H1 (cell line): ENCODE results near the gene DBR1. TPM values are rescaled to one million over a fixed set of nuclear protein-coding genes. Genes with fewer than 3 reads are reported as not detected.

Experiments used
- CTCF ChIA-PET: fragments of 300-600 bp; sonication (Branson Sonifier 250); formaldehyde crosslinking; loops from one replicate; lab custom pipeline; 2021; ENCODE audit not compliant: partially characterized antibody; lab: Charles Lee
- POLR2A ChIA-PET: fragments of 300-600 bp; sonication (Branson Sonifier 250); formaldehyde crosslinking; loops from one replicate; lab custom pipeline; 2021; ENCODE audit warnings: inconsistent platforms; ENCODE audit not compliant: partially characterized antibody; lab: Charles Lee
- DNase-seq, 2 experiments: peaks; one replicate each; pipeline versions ENCODE4 v3.0.0 to v3.0.0-alpha.2; 2010 to 2022; ENCODE audit warnings: low spot score in 2 of 2, low read depth in 1 of 2, mixed read lengths in 1 of 2
- FAIRE-seq: peaks from 2 replicates; lab custom pipeline; 2011; peaks lifted over from hg19 to GRCh38; lab: Jason Lieb, UNC
- H2AFZ ChIP-seq: 2 replicates; pipeline ENCODE4 v1.8.1; 2012; ENCODE audit warnings: low read length, inconsistent platforms
- H2AK5ac ChIP-seq: 2 replicates; pipeline ENCODE4 v1.6.1; 2013; ENCODE audit warnings: low read depth, low read length
- H2BK120ac ChIP-seq: replicated peaks from 2 replicates; pipeline ENCODE3; 2013; ENCODE audit warnings: low read depth, low read length, inconsistent platforms
- H2BK12ac ChIP-seq: 2 replicates; pipeline ENCODE4 v1.6.1; 2013; ENCODE audit warnings: low read depth, low read length
- H2BK15ac ChIP-seq: 2 replicates; pipeline ENCODE4 v1.6.1; 2013; ENCODE audit warnings: low read length
- H2BK20ac ChIP-seq: 2 replicates; pipeline ENCODE4 v1.6.1; 2013; ENCODE audit warnings: low read length
- H2BK5ac ChIP-seq: 2 replicates; pipeline ENCODE4 v1.6.1; 2013; ENCODE audit warnings: low read depth, low read length
- H3K14ac ChIP-seq: 2 replicates; pipeline ENCODE4 v1.6.1; 2013; ENCODE audit warnings: inconsistent platforms; ENCODE audit not compliant: insufficient read length
- H3K18ac ChIP-seq: 2 replicates; pipeline ENCODE4 v1.6.1; 2013; ENCODE audit warnings: low read length; ENCODE audit errors: extremely low read depth
- H3K23ac ChIP-seq: 2 replicates; pipeline ENCODE4 v1.6.1; 2013; ENCODE audit warnings: inconsistent platforms; ENCODE audit not compliant: insufficient read length
- H3K23me2 ChIP-seq: 2 replicates; pipeline ENCODE4 v1.6.1; 2013; ENCODE audit warnings: low read depth, low read length
- H3K27ac ChIP-seq: 2 replicates; pipeline ENCODE4 v1.6.1; 2011; ENCODE audit warnings: low read depth, low read length, inconsistent platforms
- H3K27me3 ChIP-seq, 4 experiments: replicated peaks in 1 of 4; 1 replicate in 1 of 4; 2 replicates in 3 of 4; pipeline versions ENCODE4 v1.6.1 to v1.8.1; 2011 to 2013; ENCODE audit warnings: low read length in 3 of 4, mild to moderate bottlenecking in 3 of 4, inconsistent platforms in 2 of 4, mixed read lengths in 2 of 4, moderate library complexity in 1 of 4; ENCODE audit not compliant: control insufficient read depth in 3 of 4, insufficient read depth in 3 of 4; ENCODE audit errors: extremely low read depth in 1 of 4
- H3K36me3 ChIP-seq, 4 experiments: 2 replicates each; pipeline versions ENCODE4 v1.6.1 to v1.8.1; 2011 to 2013; ENCODE audit warnings: mild to moderate bottlenecking in 4 of 4, low read length in 3 of 4, moderate library complexity in 2 of 4, control low read depth in 1 of 4, inconsistent platforms in 1 of 4; ENCODE audit not compliant: insufficient read depth in 4 of 4, control insufficient read depth in 2 of 4
- H3K4ac ChIP-seq: replicated peaks from 2 replicates; pipeline ENCODE3; 2013; ENCODE audit warnings: low read length, low read depth, mixed read lengths, inconsistent platforms; ENCODE audit not compliant: insufficient read length
- H3K4me1 ChIP-seq, 4 experiments: replicated peaks in 1 of 4; 1 replicate in 1 of 4; 2 replicates in 3 of 4; pipeline versions ENCODE4 v1.6.1 to v1.8.1; 2011 to 2013; ENCODE audit warnings: low read length in 3 of 4, inconsistent platforms in 2 of 4, mixed read lengths in 1 of 4; ENCODE audit not compliant: insufficient read depth in 4 of 4, control insufficient read depth in 3 of 4
- H3K4me2 ChIP-seq, 2 experiments: 2 replicates each; pipeline versions ENCODE4 v1.6.1 to v1.8.1; 2011 to 2013; ENCODE audit warnings: low read depth in 2 of 2, low read length in 2 of 2, control low read depth in 1 of 2, inconsistent platforms in 1 of 2, mild to moderate bottlenecking in 1 of 2; ENCODE audit not compliant: insufficient read depth in 1 of 2
- H3K4me3 ChIP-seq, 4 experiments: fragments of 200-600, 300-600 bp in 1 of 4; sonication (generic), shearing (Covaris generic), sonication (Bioruptor Twin) in 1 of 4; 2 replicates each; pipeline versions ENCODE4 v1.5.1 to v1.8.1; 2011 to 2016; ENCODE audit warnings: low read length in 4 of 4, low read depth in 3 of 4, control low read depth in 2 of 4, inconsistent platforms in 2 of 4, mild to moderate bottlenecking in 2 of 4, mixed read lengths in 1 of 4, moderate library complexity in 1 of 4; ENCODE audit not compliant: insufficient read depth in 2 of 4; ENCODE audit errors: extremely low read depth in 1 of 4
- H3K56ac ChIP-seq: replicated peaks from 2 replicates; pipeline ENCODE3; 2013; ENCODE audit warnings: low read depth, mild to moderate bottlenecking, mixed read lengths, low read length, inconsistent platforms; ENCODE audit not compliant: insufficient read length
- H3K79me1 ChIP-seq: 2 replicates; pipeline ENCODE4 v1.6.1; 2013; ENCODE audit warnings: low read depth, low read length, control low read depth
- H3K79me2 ChIP-seq, 2 experiments: 2 replicates each; pipeline versions ENCODE4 v1.6.1 to v1.8.1; 2012 to 2013; ENCODE audit warnings: low read length in 2 of 2, mild to moderate bottlenecking in 2 of 2, inconsistent platforms in 1 of 2; ENCODE audit not compliant: insufficient read depth in 2 of 2, control insufficient read depth in 1 of 2
- H3K9ac ChIP-seq, 4 experiments: replicated peaks in 1 of 4; 1 replicate in 1 of 4; 2 replicates in 3 of 4; pipeline versions ENCODE4 v1.6.1 to v1.8.1; 2011 to 2013; ENCODE audit warnings: low read depth in 3 of 4, low read length in 3 of 4, control low read depth in 2 of 4, mild to moderate bottlenecking in 2 of 4, moderate library complexity in 2 of 4, inconsistent platforms in 1 of 4; ENCODE audit errors: extremely low read depth in 1 of 4
- H3K9me3 ChIP-seq, 2 experiments: 2 replicates each; pipeline versions ENCODE4 v1.6.1 to v1.8.1; 2012 to 2013; ENCODE audit warnings: mild to moderate bottlenecking in 2 of 2, moderate library complexity in 2 of 2, control low read depth in 1 of 2, inconsistent platforms in 1 of 2, low read depth in 1 of 2, low read length in 1 of 2, mixed read lengths in 1 of 2; ENCODE audit not compliant: insufficient read depth in 2 of 2
- H4K20me1 ChIP-seq, 2 experiments: replicated peaks in 1 of 2; 2 replicates each; pipeline versions ENCODE3 to v1.8.1; 2011 to 2013; ENCODE audit warnings: inconsistent platforms in 2 of 2, low read length in 2 of 2, mild to moderate bottlenecking in 1 of 2; ENCODE audit not compliant: insufficient read depth in 2 of 2, control insufficient read depth in 1 of 2
- H4K5ac ChIP-seq: 2 replicates; pipeline ENCODE4 v1.6.1; 2013; ENCODE audit warnings: low read length, low read depth, mixed read lengths, inconsistent platforms; ENCODE audit not compliant: insufficient read length
- H4K8ac ChIP-seq: 2 replicates; pipeline ENCODE4 v1.8.0; 2013; ENCODE audit warnings: mild to moderate bottlenecking, moderate library complexity, low read length, inconsistent platforms; ENCODE audit not compliant: insufficient read depth; ENCODE audit errors: extremely low read depth
- H4K91ac ChIP-seq: replicated peaks from 2 replicates; pipeline ENCODE3; 2013; ENCODE audit warnings: low read length, mixed read lengths, inconsistent platforms; ENCODE audit not compliant: insufficient read length
- CTBP2 ChIP-seq: IDR thresholded peaks from 2 replicates; pipeline ENCODE4 v1.7.0; 2011; ENCODE audit warnings: borderline replicate concordance, mild to moderate bottlenecking, moderate library complexity, mixed read lengths, low read length; ENCODE audit not compliant: insufficient read depth, insufficient read length
- WGBS, 2 experiments: shearing (Covaris generic) in 1 of 2; methylation state at CpG; one replicate each; pipeline versions ENCODE4 v1.1.6 to v1.1.7; 2013 to 2015; ENCODE audit warnings: low lambda C conversion rate in 2 of 2, mixed read lengths in 2 of 2, inconsistent platforms in 1 of 2, low coverage in 1 of 2, missing lambda C conversion rate in 1 of 2; ENCODE audit not compliant: insufficient replicate concordance in 2 of 2, insufficient coverage in 1 of 2, insufficient read length in 1 of 2; ENCODE audit errors: extremely low coverage in 1 of 2, missing lambda C conversion rate in 1 of 2; 5-methylcytosine and 5-hydroxymethylcytosine counted together
- polyA plus RNA-seq, 7 experiments: library from polyadenylated mRNA; depleted of rRNA in 3 of 7; stranded (reverse) in 5 of 7; unstranded in 2 of 7; fragments of >200 nt in 5 of 7; fragments of 200-250 nt in 2 of 7; gene quantifications; 1 replicate in 5 of 7; 2 replicates in 1 of 7; 4 replicates in 1 of 7; pipeline versions ENCODE4 v1.2.1 to v1.2.3, GENCODE V29; 2011 to 2013; ENCODE audit warnings: missing spikeins in 2 of 7, mixed read lengths in 2 of 7
- total RNA-seq: library from RNA; stranded (reverse); fragmentation: NEBNext Ultra II Directional; extraction: Animal tissue kit (Norgen Biotek cat#: 25700); gene quantifications from 2 replicates; pipeline ENCODE4 v1.2.1, GENCODE V29; 2021
- TF ChIP-seq, protein P1 (sequence below): IDR thresholded peaks from 2 replicates; pipeline ENCODE4 v1.6.1; 2011; ENCODE audit warnings: low read depth, mild to moderate bottlenecking, low read length; ENCODE audit not compliant: insufficient read depth
- TF ChIP-seq, protein P2 (sequence below), 3 experiments: IDR thresholded peaks; 1 replicate in 2 of 3; 2 replicates in 1 of 3; pipeline versions ENCODE4 v1.5.1 to v1.6.1; 2011; ENCODE audit warnings: low read length in 3 of 3, mild to moderate bottlenecking in 3 of 3, inconsistent platforms in 2 of 3, low read depth in 1 of 3, moderate library complexity in 1 of 3; ENCODE audit not compliant: insufficient read depth in 1 of 3; ENCODE audit errors: control extremely low read depth in 1 of 3

The DBR1 gene
- total and polyA plus RNA-seq, 2 of the 8 experiments (the other 6 are each of a cell fraction or from before 2014, with no cell fraction given), result 10.1 to 18.3 TPM

DNA sequence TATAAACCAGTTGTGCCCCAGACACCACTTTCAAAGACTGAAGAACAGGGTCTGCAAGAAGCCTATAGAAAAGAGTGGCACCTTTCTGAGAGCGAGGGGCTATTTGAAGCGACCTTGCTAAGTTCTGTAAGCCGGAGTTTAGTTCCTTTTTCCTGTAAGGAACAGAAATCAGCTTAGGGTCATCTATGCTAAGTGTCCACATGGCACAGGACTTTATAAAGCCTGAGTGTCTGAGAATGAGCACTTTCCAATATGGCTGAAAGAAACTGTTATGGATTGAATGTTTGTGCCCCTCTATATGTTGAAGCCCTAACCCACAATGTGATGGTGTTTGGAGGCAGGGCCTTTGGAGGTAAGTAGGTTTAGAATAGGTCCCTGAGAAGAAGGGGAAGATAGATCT is 38.5 kb downstream of the DBR1 start:
- CTCF ChIA-PET, result interaction anchor here (1.3 kb wide), 1 partner anchor 18 kb away, joined by 4 read pairs; no protein-coding TSS in a partner anchor
- Histone ChIP-seq H3K27me3 (no peaks in the 10 kb centered on the region), H3K4ac (no peak overlapping the region)

More for the DNA sequence above, 38.5 kb downstream of the DBR1 start:
- no peaks in the 10 kb centered on the region for H3K36me3 ChIP-seq
- no peak overlapping the region for H4K8ac ChIP-seq
- no peak overlapping the region for H3K27ac ChIP-seq
- no peak overlapping the region for H3K4me2 ChIP-seq
- no peak overlapping the region for H3K14ac ChIP-seq
- DNase-seq, result no peak
- H4K20me1 ChIP-seq, result no peaks in the 10 kb centered on the region
- H3K56ac ChIP-seq, result no peak overlapping the region
- H3K9me3 ChIP-seq, result no peaks in the 10 kb centered on the region
- H2AK5ac ChIP-seq, result no peak overlapping the region
- H2BK15ac ChIP-seq, result no peak overlapping the region
- H4K91ac ChIP-seq, result no peak overlapping the region
- no peak overlapping the region for H2BK120ac ChIP-seq
- H3K79me2 ChIP-seq, result no peaks in the 10 kb centered on the region
- no peaks in the 10 kb centered on the region for H3K79me1 ChIP-seq
- 81% methylated on average over 3 of the region's 3 CpGs; no CpG with 5 or more reads in 1 of the 2 experiments for WGBS, 2 experiments
- no peak overlapping the region for H2AFZ ChIP-seq
- no peaks in the 10 kb centered on the region for H3K23me2 ChIP-seq
- no peak overlapping the region for H2BK5ac ChIP-seq
- H3K4me3 ChIP-seq, result no peak overlapping the region
- TF ChIP-seq, protein P1, sequence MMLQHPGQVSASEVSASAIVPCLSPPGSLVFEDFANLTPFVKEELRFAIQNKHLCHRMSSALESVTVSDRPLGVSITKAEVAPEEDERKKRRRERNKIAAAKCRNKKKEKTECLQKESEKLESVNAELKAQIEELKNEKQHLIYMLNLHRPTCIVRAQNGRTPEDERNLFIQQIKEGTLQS, result no peak
- no peak for TF ChIP-seq CTBP2
- TF ChIP-seq, protein P2, sequence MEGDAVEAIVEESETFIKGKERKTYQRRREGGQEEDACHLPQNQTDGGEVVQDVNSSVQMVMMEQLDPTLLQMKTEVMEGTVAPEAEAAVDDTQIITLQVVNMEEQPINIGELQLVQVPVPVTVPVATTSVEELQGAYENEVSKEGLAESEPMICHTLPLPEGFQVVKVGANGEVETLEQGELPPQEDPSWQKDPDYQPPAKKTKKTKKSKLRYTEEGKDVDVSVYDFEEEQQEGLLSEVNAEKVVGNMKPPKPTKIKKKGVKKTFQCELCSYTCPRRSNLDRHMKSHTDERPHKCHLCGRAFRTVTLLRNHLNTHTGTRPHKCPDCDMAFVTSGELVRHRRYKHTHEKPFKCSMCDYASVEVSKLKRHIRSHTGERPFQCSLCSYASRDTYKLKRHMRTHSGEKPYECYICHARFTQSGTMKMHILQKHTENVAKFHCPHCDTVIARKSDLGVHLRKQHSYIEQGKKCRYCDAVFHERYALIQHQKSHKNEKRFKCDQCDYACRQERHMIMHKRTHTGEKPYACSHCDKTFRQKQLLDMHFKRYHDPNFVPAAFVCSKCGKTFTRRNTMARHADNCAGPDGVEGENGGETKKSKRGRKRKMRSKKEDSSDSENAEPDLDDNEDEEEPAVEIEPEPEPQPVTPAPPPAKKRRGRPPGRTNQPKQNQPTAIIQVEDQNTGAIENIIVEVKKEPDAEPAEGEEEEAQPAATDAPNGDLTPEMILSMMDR (IDR thresholded peaks at IDR 0.05; ENCODE audit: control extremely low read depth in 1 of 3, insufficient read depth in 1 of 3, low read depth in 1 of 3, low read length in 3 of 3), result no peak
- no peak overlapping the region for H3K9ac ChIP-seq
- no peak overlapping the region for H4K5ac ChIP-seq
- no peak overlapping the region for H2BK12ac ChIP-seq
- no peak overlapping the region for H3K18ac ChIP-seq
- FAIRE-seq, result no peak
- H2BK20ac ChIP-seq, result no peak overlapping the region
- no peaks in the 10 kb centered on the region for H3K4me1 ChIP-seq
- POLR2A ChIA-PET, result no interaction called here
- no peak overlapping the region for H3K23ac ChIP-seq
